C4-2B (cell line): Measurements from ENCODE around the gene CCDC9B.
A peak's percentile ranks its signal among the peaks of the same experiment; 100 is the strongest.

ENCODE experiments used
- H3K27ac ChIP-seq: fragments of 450-650 bp; 2 replicates; pipeline ENCODE4 v1.5.1; 2017
- ZFX ChIP-seq: fragments of 450-650 bp; IDR thresholded peaks from 2 replicates; pipeline ENCODE4 v1.6.1; 2017
- TF ChIP-seq, protein P1 (sequence below): fragments of 450-650 bp; conservative IDR thresholded peaks from 2 replicates; pipeline ENCODE4 v1.5.1; 2017; ENCODE audit warnings: mild to moderate bottlenecking

The CCDC9B gene

DNA sequence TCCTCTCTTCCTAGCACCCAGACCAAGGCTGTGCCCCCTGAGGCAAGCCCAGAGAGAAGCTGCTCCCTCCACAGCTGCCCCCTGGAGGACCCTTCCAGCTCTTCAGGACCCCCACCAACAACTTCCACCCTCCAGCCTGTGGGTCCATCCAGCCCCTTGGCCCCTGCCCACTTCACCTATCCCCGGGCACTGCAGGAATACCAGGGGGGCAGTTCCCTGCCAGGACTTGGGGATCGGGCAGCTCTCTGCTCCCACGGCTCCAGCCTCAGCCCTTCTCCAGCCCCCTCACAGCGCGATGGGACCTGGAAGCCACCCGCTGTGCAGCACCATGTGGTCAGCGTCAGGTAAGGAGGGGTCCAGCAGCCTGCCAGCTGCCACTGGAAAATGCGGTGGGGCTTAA is 22.9 kb upstream of the CCDC9B start:
- no peak overlapping the region for H3K27ac ChIP-seq
- TF ChIP-seq, protein P1, sequence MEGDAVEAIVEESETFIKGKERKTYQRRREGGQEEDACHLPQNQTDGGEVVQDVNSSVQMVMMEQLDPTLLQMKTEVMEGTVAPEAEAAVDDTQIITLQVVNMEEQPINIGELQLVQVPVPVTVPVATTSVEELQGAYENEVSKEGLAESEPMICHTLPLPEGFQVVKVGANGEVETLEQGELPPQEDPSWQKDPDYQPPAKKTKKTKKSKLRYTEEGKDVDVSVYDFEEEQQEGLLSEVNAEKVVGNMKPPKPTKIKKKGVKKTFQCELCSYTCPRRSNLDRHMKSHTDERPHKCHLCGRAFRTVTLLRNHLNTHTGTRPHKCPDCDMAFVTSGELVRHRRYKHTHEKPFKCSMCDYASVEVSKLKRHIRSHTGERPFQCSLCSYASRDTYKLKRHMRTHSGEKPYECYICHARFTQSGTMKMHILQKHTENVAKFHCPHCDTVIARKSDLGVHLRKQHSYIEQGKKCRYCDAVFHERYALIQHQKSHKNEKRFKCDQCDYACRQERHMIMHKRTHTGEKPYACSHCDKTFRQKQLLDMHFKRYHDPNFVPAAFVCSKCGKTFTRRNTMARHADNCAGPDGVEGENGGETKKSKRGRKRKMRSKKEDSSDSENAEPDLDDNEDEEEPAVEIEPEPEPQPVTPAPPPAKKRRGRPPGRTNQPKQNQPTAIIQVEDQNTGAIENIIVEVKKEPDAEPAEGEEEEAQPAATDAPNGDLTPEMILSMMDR = no peak
- no peak for TF ChIP-seq ZFX

DNA sequence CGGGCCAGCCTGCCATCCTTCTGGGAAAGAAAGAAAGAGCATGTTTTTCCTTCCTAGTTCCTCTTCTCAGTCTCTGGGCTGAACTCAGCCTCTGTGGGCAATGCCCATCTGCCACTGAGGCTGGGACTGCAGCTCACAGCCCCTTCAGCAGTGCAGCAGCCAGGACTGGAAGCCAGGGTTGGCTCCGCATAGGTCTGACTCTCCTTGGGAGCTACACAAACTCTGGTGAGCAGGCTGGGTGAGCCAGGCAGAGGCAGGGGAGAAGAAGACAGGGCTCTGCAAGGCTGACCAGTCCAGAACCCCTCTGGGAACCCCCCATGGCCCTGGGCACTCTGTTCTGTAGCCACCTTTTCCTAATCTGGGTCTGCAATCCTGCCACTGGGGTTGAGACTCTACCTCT is 20.9 kb upstream of the CCDC9B start:
- TF ChIP-seq, protein P1 = no peak
- no peak for TF ChIP-seq ZFX
- H3K27ac ChIP-seq = no peak overlapping the region

DNA sequence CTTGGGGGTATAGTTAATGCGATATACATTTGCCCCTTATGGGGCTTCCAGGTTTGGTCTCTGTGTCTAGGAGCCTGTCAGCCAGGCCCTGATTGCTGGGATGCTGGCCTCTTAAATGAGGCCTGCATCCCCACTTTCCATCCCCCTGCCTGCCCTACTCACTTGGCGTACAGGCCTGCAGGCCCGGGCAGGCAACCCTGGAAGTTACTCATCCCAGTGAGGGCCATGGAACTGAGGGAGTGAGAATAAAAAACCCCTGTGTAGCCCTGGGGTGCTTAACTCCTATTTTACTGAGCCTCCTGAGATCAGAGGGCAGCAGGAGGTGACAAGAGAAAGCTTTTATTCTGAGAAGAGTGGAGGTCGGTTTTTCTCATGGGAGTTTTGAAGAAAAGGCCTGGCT is 19.3 kb upstream of the CCDC9B start:
- H3K27ac ChIP-seq = no peak overlapping the region
- TF ChIP-seq ZFX = no peak
- TF ChIP-seq, protein P1 = no peak

DNA sequence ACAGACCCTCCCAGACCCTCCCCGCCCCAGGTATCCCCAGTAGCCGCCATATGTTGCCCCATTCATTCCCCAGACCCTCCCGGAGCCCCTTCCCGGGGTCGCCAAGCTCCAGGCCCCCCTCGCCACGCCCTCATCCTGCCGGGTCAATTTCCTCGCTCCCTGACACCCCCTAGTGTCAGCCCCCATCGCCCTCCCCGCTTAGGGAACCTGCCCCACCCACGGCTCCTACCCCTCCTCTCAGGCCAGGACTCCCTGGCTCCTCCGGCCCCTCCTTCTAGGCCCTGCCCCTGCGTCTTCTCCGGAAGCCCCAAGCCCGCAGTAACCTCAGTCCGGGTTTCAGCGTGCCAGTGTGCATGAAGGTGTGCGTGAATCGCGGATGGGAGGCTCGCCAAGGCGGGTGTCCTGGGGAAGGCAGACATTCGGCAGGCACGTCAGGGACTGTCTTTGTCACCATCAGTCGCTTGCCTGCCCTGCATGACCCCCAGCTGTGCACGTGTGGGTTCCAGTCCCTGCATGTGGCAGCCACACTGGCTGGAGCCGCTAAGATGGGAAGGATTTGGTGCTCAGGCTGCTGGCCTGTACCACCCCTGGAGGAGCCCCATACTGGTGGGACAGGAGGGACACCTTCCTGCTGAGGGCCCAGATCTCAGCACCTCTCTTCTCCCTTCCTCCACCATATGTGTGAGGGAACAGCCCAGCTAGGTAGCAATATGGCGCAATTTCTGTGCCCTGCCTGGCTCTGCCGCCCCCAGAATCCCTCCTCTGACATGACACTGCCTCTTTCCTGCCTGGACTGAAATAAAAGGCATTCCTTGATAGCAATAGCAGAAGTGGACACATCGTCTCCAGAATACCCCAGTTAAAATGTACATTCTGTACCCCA is 18.0 kb upstream of the CCDC9B start:
- no peak overlapping the region; the same call in 1 of the 2 replicates for H3K27ac ChIP-seq
- TF ChIP-seq ZFX = no peak
- TF ChIP-seq, protein P1 = no peak; the same call in 1 of the 2 replicates

DNA sequence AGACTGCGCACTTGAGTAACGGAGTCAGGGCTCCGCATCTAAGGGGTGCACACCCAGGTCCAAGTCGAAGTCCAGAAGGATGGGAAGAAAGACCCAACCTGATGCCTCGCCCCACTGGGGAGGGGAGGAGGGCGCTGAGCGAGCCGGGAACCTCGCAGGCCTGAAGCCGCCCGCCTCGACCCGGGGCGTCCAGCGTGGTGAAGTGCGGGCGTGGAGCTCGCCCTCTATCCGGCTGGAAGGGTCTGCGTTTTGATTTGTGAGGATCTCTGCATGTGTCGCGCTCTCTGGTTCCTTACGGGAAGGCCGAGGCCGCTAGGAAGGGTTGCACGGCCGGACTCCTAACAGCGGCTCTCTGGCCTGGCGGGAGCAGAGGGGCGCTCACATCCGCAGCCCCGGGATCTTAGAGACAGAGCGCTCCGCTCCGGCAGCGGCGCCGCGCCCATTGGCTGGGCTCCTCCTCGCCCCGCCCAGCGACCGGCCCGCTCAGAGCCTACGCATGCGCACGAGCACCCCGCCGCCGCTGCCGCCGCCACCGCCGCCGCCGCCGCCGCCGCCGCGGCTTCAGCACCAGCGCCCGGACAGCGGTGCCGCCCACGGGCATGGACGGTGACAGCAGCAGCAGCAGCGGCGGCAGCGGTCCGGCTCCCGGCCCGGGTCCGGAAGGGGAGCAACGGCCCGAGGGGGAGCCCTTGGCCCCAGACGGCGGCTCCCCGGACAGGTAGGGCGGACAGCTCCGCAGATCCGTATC is 17.2 kb upstream of the CCDC9B start, which contains the start of gene DISP2:
Gene DISP2, plus strand, starts transcription at position 497 of the 748 bp plus-strand sequence. Its CDS starts 103 bp downstream, at position 600.
- TF ChIP-seq ZFX = no peak
- TF ChIP-seq, protein P1 = no peak
- peak within 1 kb of the TSS; percentile 34 for H3K27ac ChIP-seq

DNA sequence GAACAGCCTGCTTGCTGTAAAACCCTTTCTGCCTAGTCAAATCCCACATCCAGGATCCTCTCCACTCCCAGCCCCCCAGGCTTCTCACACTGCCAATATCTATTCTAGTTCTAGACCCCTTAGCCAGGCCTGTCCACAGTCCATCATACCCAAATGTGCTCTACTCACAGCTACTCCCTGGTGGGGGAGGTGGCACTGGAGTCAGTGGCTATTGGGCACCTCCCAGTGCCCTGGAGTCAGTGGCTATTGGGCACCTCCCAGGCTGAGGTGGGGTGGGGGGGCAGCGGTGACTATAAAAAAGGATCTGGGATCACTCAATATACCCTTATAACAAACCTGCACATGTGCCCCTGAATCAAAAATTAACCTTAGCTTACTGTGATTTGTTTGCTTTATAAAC is 16.5 kb upstream of the CCDC9B start:
- TF ChIP-seq, protein P1 = no peak
- no peak for TF ChIP-seq ZFX
- no peak overlapping the region; the same call in 1 of the 2 replicates for H3K27ac ChIP-seq
